Activated naive CD8-positive, alpha-beta T cell treated with anti-CD3 and anti-CD28 coated beads, Interleukin-2, amount 50 U/mL, for 16 hours (primary cell): ENCODE measurements around the gene RCOR3.
"Not testable (repeated sequence)": the region's sequence is repeated elsewhere in the genome, so short reads cannot be mapped to it uniquely, and the experiment has no call there.

Experiments used
- DNase-seq: peaks from one replicate; pipeline ENCODE4 v3.0.0-alpha.2; 2020; ENCODE audit warnings: low read depth, low spot score

The RCOR3 gene

DNA sequence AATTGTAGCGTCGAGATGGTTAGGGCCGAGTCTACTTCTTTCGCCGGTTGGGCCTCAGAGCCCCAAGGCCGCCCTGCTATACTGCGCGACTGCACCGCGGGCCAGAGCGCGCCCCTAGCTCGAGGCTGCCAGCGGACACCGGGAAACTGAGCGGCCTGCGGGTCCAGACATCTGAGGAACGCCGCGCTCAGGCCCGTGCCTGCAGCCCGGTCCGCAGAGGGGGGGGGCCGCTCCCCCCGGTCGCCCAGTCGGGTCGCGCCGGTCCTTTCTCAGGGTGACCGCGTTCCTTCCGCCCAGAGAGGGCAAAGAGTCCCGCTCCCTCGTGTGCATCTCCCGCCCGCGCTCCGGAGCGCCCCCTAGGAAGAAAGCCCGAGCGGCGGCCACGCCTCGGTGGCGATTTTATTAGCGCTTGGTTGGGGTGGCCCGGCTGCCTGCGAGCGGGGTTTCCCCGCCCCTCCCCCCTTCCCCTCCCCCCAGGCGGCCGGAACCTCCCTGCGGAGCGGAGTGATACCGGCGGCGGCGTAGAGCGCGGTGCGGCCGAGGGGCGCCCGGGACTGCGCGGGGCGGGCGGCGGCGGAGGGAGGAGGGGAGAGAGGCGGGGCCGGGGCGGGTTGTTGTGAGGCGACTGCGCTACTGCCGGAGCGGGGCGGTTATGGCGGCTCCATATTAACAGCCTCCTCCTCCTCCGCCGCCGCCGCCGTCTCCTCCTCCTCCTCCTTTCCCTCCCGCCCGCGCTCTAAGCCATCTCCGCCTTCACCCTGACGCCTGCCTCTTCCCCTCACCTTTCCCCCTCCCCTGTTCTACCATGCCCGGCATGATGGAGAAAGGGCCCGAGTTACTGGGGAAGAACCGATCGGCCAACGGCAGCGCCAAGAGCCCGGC is at the start of gene RCOR3:
TSS of gene RCOR3 (plus strand) at position 611 of the 882 bp plus-strand sequence. CDS start at position 806, 195 bp downstream.
- DNase-seq, result peak; percentile 83

DNA sequence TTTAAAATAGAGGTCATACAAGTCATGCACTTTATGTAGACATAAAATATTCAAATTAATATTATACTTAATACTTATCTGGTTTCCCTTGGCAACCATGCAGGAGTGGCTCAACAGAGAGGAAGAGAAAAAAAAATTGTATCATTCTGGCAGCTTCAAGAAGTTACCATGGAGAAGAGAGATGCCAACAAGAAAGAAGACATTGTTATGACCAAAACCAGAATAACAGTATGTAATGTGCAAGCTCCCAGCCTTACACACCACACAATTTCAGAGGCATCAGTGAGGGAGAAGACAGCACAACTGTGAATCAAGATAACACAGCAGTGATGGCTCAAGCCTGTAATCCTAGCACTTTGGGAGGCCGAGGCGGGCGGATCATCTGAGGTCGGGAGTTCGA is 49.1 kb upstream of the RCOR3 start:
- no peak for DNase-seq

DNA sequence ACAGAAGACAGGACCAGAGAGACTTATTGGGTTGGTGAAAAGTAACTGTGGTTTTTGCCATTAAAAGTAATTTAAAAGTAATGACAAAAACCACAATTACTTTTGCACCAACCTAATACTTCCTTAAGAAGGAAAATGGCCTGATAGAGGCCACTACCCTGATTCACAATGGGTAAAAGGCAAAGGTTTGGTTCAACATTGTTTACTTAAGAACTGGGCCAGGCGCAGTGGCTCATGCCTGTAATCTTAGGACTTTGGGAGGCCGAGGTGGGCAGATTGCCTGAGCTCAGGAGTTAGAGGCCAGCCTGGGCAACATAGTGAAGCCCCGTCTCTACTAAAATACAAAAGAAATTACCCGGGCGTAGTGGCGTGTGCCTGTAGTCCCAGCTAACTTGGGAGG is 48.2 kb upstream of the RCOR3 start:
- DNase-seq, result no peak

DNA sequence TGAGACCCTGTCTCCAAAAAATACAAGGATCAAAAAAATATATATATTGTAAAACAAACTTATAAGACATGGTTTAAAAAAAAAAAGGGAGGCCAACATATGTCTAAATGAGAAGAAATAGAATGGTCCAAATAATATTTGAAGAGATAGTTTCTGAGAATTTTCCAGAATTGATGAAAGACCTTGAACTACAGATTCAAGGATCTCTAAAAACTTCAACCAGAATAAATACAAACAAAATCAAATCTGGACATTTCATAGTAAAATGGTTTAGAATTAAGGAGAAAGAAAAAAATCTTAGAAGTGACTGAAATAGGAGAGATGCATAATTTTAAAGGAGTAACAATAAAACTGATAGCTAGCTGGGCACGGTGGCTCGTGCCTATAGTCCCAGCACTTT is 45.5 kb upstream of the RCOR3 start:
- no peak for DNase-seq

DNA sequence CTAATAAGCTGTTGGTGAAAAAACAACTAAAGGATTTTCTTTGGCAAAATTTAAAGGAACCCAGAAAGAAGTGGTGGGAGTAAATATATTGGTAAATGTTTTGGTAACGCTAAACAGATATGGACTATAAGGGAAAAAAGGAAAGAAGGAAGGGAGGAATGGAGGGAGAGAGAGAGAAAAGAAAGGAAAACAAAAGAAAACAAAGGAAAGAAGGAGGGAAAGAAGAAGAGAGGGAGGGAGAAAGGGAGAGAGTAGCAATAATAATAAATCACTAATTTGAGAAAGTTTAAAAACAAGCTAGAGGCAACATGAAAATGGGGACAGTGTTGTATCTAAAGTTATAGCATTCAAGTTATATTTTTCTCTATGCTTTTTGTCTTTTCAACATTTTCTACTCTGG is 43.6 kb upstream of the RCOR3 start:
- no peak for DNase-seq

DNA sequence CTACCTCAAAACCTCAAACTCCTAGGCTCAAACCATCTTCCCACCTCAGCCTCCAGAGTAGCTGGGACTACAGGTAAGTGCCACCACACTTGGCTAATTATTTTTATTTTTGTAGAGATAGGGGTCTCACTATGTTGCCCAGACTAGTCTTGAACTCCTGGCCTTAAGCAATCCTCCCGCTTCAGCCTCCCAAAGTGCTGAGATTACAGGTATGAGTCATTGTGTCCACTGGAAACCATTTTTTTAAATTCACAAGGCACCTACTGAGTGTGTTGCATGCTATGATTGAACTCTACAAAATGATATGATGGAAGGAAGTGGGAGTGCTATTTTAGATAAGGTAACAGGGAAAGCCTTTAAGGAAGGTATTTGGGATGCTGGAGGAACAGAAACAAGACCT is 41.8 kb upstream of the RCOR3 start:
- no peak for DNase-seq

DNA sequence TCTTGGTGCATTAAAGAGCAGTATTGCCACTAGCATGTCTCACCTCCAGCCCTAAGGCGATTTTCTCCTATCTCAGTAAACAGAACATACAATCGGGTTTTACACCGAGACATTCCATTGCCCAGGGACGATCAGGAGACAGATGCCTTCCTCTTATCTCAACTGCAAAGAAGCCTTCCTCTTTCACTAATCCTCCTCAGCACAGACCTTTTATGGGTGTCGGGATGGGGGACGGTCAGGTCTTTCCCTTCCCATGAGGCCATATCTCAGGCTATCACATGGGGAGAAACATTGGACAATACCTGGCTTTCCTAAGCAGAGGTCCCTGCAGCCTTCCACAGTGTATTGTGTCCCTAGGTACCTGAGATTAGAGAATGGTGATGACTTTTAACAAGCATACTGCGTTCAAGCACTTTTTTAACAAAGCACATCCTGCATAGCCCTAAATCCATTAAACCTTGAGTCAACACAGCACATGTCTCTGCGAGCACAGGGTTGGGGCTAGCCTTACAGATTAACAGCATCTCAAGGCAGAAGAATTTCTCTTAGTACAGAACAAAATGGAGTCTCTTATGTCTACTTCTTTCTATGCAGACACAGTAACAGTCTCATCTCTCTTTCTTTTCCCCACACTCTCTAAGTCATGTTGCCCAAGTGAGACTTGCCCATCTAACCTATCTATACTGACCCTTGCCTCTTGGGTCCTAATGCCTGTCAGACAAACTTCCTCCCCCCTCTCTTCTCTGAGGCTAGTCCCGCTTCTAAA is 36.5 kb upstream of the RCOR3 start:
- not testable (repeated sequence) for DNase-seq

DNA sequence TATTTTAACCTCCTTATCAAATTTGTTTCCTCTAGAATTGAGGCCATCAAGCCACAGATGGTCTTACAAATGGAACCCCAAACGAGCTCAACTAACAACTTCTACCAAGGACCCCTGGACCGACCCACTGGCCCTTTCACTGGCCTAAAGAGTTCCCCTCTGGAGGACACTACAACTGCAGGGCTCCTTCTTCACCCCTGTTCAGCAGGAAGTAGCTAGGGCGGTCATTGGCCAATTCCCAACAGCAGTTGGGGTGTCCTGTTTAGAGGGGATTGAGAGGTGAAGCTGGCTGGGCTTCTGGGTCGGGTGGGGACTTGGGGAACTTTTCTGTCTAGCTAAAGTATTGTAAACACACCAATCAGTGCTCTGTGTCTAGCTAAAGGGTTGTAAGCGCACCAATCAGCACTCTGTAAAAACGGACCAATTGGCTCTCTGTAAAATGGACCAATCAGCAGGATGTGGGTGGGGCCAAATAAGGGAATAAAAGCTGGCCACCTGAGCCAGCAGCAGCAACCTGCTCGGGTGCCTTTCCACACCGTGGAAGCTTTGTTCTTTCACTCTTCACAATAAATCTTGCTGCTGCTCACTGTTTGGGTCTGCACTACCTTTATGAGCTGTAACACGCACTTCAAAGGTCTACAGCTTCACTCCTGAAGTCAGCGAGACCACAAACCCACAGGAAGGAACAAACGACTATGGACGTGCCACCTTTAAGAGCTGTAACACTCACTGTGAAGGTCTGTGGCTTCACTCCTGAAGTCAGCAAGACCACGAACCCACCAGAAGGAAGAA is 30.4 kb upstream of the RCOR3 start:
- peak; percentile 1 for DNase-seq

DNA sequence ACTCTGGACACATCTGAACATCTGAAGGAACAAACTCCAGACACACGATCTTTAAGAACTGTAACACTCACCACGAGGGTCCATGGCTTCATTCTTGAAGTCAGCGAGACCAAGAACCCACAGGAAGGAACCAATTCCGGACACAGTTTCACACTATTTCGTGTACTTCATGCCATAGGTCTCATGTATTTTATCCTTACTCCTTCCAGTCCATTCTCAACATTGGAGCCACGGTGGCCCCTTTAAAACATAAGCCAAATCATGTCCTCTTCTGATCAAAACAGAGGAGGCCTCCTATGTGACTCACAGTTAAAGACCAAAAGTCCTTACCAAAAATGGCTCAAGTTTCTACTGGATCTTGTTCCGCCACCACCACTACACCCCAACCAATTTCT is 29.8 kb upstream of the RCOR3 start:
- DNase-seq, result no peak

DNA sequence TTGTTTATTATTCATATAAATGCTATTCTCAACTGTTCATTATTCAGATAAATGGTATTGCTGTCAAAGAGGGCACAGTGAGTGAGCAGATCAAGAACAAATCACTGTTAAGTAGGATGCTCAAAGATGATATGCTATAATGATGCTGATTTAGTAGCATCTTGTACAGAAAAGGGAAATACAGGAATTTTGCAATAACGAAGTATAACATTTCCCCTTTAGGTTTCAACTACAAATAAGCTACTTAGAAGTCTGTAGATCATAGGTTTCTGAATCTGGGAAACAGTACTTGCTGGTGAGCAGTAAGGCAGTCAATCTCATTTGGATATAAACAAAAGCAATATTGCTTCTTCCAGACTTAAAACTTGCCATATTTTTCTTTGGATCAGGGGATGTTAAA is 27.3 kb upstream of the RCOR3 start:
- no peak for DNase-seq

DNA sequence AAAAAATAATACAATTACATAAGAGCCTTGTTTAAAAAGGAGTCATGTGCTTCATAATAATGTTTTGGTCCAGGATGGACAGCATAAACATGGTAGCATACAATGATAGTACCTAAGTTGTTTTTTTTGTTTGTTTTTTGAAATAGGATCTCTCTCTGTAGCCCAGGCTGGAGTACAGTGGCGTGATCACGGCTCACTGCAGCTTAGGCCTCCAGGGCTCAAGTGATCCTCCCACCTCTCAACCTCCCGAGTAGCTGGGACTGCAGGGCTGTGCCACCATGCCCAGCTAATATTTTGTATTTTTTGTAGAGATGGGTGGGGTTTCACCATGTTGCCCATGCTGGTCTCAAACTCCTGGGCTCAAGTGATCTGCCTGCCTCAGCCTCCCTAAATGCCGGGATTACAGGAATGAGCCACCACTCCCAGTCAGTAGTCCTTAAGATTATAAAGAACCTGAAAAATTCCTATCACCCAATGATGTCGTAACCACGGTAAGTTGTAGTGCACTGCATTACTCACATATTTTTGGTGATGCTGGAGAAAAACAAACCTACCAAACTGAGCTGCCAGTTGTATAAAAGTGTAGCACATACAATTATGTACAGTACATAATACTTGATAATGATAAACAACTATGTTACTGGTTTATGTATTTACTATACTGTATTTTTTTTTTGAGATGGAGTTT is 22.4 kb upstream of the RCOR3 start:
- DNase-seq, result no peak

DNA sequence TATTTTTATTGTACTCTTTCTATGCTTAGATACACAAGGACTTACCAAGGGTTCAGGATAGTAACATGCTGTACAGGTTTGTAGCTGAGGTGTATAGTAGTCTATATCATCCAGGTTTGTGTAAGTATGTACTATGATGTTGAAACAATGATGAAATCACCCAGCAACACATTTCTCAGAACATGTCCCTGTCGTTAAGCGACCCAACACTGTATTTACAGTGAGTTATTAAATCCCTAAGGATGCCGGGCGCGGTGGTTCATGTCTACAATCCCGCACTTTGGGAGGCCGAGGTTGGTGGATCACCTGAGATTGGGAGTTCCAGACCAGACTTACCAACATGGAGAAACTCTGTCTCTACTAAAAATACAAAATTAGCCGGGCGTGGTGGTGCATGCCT is 21.6 kb upstream of the RCOR3 start:
- no peak for DNase-seq

DNA sequence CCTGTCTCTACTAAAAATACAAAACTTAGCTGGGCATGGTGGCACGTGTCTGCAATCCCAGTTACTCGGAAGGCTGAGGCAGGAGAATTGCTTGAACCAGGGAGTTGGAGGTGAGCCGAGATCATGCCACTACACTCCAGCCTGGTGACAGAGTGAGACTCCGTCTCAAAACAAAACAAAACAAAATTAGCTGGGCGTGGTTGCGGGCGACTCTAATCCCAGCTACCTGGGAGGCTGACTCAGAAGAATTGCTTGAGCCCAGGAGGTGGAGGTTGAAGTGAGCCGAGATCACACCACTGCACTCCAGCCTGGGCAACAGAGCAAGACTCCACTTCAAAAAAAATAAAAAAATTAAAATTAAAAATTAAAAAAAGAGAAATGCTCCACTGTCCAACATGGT is 18.6 kb upstream of the RCOR3 start:
- not testable (repeated sequence) for DNase-seq

DNA sequence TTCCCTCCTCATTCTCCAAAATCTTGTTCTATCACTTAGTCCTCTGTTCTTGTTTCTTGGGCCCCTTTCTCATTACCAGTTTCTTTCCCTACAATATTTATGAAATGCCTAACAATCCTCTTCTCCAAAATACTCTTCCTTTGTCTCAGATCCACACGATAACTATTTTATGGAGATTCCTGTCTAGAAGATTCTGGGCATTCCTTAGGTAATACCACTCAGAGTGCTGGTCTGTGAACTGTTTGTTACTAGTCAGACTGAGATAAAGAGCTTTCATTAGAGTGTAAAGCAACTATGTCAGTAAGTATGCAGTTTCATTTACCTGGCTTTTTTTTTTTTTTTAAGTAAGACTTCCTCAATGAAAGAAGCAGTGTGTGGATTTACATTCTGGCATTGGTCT is 18.1 kb upstream of the RCOR3 start:
- no peak for DNase-seq

DNA sequence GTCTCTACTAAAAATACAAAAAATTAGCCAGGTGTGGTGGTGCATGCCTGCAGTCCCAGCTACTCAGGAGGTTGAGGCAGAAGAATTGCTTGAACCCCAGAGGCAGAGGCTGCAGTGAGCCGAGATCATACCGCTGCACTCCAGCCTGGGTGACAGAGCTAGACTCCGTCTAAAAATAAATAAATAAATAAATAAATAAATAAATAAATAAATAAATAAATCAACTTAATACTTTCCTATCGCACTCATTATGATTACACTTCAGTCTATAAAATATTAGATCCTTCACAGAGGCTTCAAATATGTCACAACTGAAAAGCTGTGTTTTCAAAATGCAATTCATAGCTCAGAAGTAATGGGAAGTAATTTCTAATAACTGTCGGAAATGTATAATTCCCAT is 15.5 kb upstream of the RCOR3 start:
- not testable (repeated sequence) for DNase-seq

DNA sequence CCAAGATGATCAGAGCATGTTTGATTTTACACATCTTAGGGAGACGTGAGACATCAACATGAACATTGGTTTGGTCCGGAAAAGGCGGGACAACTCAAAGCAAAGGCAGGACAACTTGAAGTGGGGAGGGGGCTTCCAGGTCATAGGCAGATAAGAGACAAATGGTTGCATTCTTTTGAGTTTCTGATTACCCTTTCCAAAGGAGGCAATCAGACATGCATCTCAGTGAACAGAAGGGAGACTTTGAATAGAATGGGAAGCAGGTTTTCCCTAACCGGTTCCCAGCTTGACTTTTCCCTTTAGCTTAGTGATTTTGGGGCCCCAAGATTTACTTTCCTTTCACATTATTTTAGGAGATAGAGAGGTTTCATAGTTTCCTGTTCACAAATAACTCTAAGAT is 12.6 kb upstream of the RCOR3 start:
- DNase-seq, result not testable (repeated sequence)

DNA sequence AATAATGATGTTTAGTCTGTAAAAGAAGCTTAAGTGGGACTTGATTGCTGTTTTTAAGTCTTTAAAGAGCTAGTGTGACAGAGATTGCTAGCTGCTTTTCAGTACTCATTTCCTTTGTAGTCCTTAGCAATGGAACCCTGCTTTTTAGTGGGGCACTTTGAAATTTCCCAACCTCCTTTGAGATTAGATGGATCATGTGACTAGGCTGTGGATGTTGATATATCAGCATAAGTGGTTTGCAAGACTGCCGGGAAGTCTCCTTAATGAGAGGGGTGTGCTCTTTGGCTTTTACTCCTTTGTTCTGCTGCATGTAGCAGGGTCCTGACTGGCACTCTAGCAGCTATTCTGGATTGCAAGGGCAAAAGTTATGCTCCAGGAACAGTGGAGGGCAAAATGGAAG is 11.2 kb upstream of the RCOR3 start:
- no peak for DNase-seq

DNA sequence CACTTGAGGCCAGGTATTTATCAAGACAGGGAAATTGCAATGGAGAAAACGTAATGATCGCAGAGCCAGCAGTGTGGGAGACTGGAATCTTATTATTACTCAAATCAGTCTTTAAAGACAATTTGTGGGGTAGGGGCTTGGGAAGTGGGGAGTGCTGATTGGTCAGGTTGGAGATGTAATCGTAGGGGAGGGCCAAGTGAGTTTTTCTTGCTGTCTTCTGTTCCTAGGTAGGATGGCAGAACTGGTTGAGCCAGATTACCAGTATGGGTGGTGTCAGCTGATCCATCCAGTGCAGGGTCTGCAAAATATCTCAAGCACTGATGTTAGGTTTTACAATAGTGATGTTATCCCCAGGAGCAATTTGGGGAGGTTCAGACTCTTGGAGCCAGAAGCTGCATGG is 9.6 kb upstream of the RCOR3 start:
- DNase-seq, result not testable (repeated sequence)

DNA sequence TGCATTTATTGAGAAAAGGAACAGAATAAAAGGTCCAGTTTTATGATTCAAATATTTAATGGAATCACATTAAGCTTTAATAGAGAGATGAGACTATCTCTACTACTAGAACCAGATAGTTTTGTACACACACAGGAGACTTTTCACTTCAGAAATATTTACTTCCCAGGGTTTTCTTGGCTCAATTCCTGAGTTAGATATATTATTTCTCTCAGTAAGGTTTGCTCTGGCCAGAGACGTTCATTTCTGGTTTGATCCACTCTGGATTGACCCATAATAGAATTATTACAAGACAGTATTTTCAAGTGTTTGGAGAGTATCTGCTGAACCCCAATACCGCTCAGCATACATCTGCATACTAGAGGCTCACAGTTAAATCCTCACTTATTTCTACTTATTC is 1.3 kb upstream of the RCOR3 start:
- DNase-seq, result no peak

DNA sequence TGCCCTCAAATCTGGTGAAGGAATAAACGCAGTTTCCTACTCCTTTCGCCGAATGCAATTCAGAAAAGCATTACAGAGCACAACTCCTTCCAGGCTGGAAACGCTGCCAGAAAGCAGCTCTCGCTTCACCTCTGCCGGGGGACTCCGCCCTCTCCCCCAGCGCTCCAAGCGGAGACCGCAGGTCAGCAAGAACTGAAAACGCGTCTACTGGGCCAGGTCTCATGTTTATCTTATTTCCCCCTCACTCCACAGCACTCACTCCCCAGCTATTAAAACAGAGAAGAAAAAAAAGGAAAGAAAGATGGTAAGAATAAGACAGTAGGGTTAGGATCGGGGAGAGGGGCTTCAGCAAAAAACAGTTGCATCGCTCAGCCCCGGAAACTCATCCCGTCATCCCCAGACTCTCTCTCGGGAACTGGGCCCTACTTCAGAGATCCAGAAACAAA is 833 bp upstream of the RCOR3 start:
- DNase-seq, result peak; percentile 11

DNA sequence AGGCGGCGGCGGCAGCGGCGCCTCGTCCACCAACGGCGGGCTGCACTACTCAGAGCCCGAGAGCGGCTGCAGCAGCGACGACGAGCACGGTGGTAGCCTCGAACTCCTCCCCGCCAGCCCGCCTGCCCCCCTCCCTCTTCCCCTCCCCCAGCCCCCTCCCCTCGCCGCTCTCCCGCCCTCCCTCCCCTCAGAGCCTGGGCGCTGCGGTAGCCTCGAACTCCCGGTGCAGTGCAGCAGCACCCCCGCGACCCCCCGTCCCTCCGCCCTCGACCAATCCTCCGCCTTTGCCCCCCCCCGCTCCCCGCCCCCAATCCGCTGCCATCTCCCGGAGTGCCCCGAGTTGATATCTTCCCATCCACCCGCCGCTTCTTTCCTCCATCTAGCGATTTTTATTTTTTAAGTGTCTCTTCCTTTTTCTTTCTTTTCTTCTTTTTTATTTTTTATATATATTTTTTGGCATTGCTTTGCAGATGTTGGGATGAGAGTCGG is 516 bp downstream of the RCOR3 start:
- DNase-seq, result peak; percentile 8
